ENCODE data around the gene COX20. TPM values are rescaled to one million over a fixed set of nuclear protein-coding genes. Genes with fewer than 3 reads are reported as not detected.

COX20 gene
- total and polyA plus RNA-seq, 10 of the 15 experiments (the other 5 are each of a cell fraction or from before 2014, with no cell fraction given): 22.8 to 112 (median 52.7) TPM

DNA sequence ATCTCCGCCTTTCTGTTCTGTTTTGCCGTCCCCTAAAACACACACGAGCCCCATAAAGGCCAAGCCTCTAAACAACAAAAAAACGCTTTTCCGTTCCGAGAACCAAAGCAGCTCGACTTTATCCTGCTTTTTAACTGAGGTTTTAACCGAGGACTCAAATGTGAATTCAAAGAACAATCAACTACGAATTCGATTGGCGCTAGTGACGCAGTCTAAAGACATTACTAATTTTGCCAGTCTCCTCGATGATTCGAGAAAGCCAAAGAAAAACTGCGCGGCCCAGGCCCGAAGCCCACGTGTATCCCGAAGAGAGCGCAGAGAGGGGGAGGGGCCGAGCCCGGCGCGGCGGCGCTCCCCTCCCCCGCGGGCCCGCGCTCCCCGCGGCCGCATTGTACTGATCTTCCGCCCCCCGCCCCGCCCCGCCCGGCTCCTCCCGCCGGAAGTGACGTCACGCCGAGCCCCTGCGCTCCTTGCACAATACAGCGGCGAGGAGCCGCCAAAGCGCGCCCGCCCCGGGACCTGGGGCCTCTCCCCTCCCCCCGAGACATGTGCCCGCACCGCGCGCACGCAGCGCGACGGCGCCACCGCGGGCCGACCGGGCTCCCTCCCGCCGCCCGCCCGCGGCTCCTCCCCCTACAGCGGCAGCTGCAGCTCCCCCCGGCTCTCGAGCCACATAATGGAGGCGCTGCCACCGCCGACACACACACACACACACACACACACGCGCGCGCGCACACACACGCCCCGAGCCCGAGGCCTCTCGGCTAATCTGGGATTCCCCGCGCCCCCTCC is 27.4 kb downstream of the COX20 start:
- Histone ChIP-seq H3K9me3 (replicated peaks; ENCODE audit: control insufficient read depth, insufficient read depth, low read length) (no peaks in the 10 kb centered on the region), H3K36me3 (ENCODE audit: control insufficient read depth in 2 of 2, insufficient read depth in 2 of 2, low read length in 1 of 2) (peaks cover 4 to 34% of the 10 kb centered on the region in 2 experiments), H3K27me3 (replicated peaks in 1 of 2; ENCODE audit: control insufficient read depth in 2 of 2, insufficient read depth in 2 of 2, low read length in 1 of 2) (no peaks in the 10 kb centered on the region), H3K4me2 (ENCODE audit: control insufficient read depth, insufficient read depth) (peak overlapping the region; percentile 82), H3K9ac (ENCODE audit: control insufficient read depth, insufficient read depth, low read length) (peak overlapping the region; percentile 100), H4K20me1 (ENCODE audit: control insufficient read depth, insufficient read depth) (peaks cover 14% of the 10 kb centered on the region), H3K79me2 (ENCODE audit: control insufficient read depth, insufficient read depth, low read length) (peaks cover 71% of the 10 kb centered on the region), H2AFZ (ENCODE audit: control insufficient read depth, low read depth, low read length) (no peak overlapping the region; the same call in 1 of the 2 replicates), H3K4me3 (peak overlapping the region; percentile 100), H3K4me1 (ENCODE audit: control insufficient read depth, insufficient read depth, low read length) (peaks cover 3% of the 10 kb centered on the region; the same call in 1 of the 2 replicates), H3K27ac (ENCODE audit: control insufficient read depth, insufficient read depth) (peak overlapping the region; percentile 99)
- in situ Hi-C loops (cut with MboI): loop anchor here (5.0 kb wide), 1 partner anchor 104 kb away; a partner anchor contains a TSS
- under 1% methylated on average over 29 of the region's 87 CpGs for WGBS (ENCODE audit: insufficient coverage, insufficient replicate concordance, low lambda C conversion rate, missing lambda C conversion rate)
- ATAC-seq (peak; percentile 70), DNase-seq (ENCODE audit: low read depth, low spot score) (peak; percentile 45), FAIRE-seq (no peak)
- BruUV-seq (replicated peaks): no TSS peak
- POLR2A ChIA-PET: interaction anchor here (0.6 to 21.2 kb wide), 10 partner anchors 8 to 211 kb away, joined by 3 to 350 read pairs (median 4); partner anchors contain the start of genes COX20 and DESI2
- SMC1A ChIA-PET (ENCODE audit: uncharacterized antibody, unreplicated experiment): interaction anchor here (1.2 to 18.4 kb wide), 11 partner anchors 10 to 180 kb away, joined by 3 to 360 read pairs (median 11); partner anchors contain the start of gene COX20
- intact Hi-C loops (cut with micrococcal nuclease; ENCODE audit: unreplicated experiment): loop anchor here (2.0 kb wide), 1 partner anchor 58 kb away; no protein-coding TSS in a partner anchor
- RAD21 ChIA-PET (ENCODE audit: unreplicated experiment): interaction anchor here (1.0 to 4.2 kb wide), 10 partner anchors 12 to 263 kb away, joined by 3 to 44 read pairs (median 4); partner anchors contain the start of gene COX20
- CTCF ChIA-PET: interaction anchor here (1.4 to 11.1 kb wide), 7 partner anchors 12 to 179 kb away, joined by 6 to 98 read pairs (median 11); partner anchors contain the start of gene COX20
- TF ChIP-seq NRF1 (conservative IDR thresholded peaks at IDR 0.05; ENCODE audit: low read depth, low read length): no peak
- no peak for TF ChIP-seq STAT1 (conservative IDR thresholded peaks at IDR 0.05)
- TF ChIP-seq NR2C2 (IDR thresholded peaks at IDR 0.05; ENCODE audit: borderline replicate concordance, control insufficient read depth, insufficient read length, low read depth): no peak
- TF ChIP-seq YBX1 (IDR thresholded peaks at IDR 0.05): no peak
- TF ChIP-seq SMC3 (IDR thresholded peaks at IDR 0.05; ENCODE audit: borderline replicate concordance, low read length): no peak
- TF ChIP-seq EGR1 (IDR thresholded peaks at IDR 0.05; ENCODE audit: borderline replicate concordance in 1 of 2, low read depth in 2 of 2, low read length in 2 of 2): peak; percentile 13 to 55; a peak in 2 of 3 replicates
- TF ChIP-seq, protein P1, sequence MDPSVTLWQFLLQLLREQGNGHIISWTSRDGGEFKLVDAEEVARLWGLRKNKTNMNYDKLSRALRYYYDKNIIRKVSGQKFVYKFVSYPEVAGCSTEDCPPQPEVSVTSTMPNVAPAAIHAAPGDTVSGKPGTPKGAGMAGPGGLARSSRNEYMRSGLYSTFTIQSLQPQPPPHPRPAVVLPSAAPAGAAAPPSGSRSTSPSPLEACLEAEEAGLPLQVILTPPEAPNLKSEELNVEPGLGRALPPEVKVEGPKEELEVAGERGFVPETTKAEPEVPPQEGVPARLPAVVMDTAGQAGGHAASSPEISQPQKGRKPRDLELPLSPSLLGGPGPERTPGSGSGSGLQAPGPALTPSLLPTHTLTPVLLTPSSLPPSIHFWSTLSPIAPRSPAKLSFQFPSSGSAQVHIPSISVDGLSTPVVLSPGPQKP (IDR thresholded peaks at IDR 0.05; ENCODE audit: low read depth, low read length): no peak
- TF ChIP-seq CHD2 (IDR thresholded peaks at IDR 0.05; ENCODE audit: borderline replicate concordance, low read depth, low read length): peak; percentile 73; the same call in 1 of the 2 replicates
- TF ChIP-seq, protein P2, sequence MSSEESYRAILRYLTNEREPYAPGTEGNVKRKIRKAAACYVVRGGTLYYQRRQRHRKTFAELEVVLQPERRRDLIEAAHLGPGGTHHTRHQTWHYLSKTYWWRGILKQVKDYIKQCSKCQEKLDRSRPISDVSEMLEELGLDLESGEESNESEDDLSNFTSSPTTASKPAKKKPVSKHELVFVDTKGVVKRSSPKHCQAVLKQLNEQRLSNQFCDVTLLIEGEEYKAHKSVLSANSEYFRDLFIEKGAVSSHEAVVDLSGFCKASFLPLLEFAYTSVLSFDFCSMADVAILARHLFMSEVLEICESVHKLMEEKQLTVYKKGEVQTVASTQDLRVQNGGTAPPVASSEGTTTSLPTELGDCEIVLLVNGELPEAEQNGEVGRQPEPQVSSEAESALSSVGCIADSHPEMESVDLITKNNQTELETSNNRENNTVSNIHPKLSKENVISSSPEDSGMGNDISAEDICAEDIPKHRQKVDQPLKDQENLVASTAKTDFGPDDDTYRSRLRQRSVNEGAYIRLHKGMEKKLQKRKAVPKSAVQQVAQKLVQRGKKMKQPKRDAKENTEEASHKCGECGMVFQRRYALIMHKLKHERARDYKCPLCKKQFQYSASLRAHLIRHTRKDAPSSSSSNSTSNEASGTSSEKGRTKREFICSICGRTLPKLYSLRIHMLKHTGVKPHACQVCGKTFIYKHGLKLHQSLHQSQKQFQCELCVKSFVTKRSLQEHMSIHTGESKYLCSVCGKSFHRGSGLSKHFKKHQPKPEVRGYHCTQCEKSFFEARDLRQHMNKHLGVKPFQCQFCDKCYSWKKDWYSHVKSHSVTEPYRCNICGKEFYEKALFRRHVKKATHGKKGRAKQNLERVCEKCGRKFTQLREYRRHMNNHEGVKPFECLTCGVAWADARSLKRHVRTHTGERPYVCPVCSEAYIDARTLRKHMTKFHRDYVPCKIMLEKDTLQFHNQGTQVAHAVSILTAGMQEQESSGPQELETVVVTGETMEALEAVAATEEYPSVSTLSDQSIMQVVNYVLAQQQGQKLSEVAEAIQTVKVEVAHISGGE (CRISPR knock-in tag; IDR thresholded peaks at IDR 0.05): no peak
- no peak for TF ChIP-seq STAT3 (IDR thresholded peaks at IDR 0.05; ENCODE audit: low read depth, low read length)
- no peak for TF ChIP-seq KDM1A (IDR thresholded peaks at IDR 0.05; ENCODE audit: borderline replicate concordance)
- 0 out of 2 replicates have a peak, but pooled peaks have one; percentile 34 for TF ChIP-seq FOXM1 (IDR thresholded peaks at IDR 0.05; ENCODE audit: low read depth, low read length)
- no peak for TF ChIP-seq SMARCA5 (IDR thresholded peaks at IDR 0.05)
- TF ChIP-seq RAD51 (IDR thresholded peaks at IDR 0.05): no peak
- TF ChIP-seq, protein P3, sequence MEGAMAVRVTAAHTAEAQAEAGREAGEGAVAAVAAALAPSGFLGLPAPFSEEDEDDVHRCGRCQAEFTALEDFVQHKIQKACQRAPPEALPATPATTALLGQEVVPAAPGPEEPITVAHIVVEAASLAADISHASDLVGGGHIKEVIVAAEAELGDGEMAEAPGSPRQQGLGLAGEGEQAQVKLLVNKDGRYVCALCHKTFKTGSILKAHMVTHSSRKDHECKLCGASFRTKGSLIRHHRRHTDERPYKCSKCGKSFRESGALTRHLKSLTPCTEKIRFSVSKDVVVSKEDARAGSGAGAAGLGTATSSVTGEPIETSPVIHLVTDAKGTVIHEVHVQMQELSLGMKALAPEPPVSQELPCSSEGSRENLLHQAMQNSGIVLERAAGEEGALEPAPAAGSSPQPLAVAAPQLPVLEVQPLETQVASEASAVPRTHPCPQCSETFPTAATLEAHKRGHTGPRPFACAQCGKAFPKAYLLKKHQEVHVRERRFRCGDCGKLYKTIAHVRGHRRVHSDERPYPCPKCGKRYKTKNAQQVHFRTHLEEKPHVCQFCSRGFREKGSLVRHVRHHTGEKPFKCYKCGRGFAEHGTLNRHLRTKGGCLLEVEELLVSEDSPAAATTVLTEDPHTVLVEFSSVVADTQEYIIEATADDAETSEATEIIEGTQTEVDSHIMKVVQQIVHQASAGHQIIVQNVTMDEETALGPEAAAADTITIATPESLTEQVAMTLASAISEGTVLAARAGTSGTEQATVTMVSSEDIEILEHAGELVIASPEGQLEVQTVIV (IDR thresholded peaks at IDR 0.05; ENCODE audit: borderline replicate concordance, partially characterized antibody): no peak
